Upper lobe of left lung (tissue), 6 donors: ENCODE results near the gene IQCM. TPM values are rescaled to one million over a fixed set of nuclear protein-coding genes. Genes with fewer than 3 reads are reported as not detected.
A peak's percentile ranks its signal among the peaks of the same experiment; 100 is the strongest.

Experiments used
- ATAC-seq, 2 donors: fragments of 200-7000 bp; cut with Tn5 transposase; one replicate each; pipeline ENCODE4 v1.9.1; 2022; ENCODE audit warnings: mild to moderate bottlenecking in 2 of 2, moderate library complexity in 2 of 2; ENCODE audit not compliant: low FRiP score in 2 of 2
- DNase-seq, 2 donors: peaks; one replicate each; pipeline ENCODE4 v3.0.0-alpha.2; 2019 to 2020
- H3K27ac ChIP-seq, 4 donors: fragments of 200-600 bp; sonication (generic); one replicate each; pipeline ENCODE4 v1.5.1; 2016 to 2019
- H3K27me3 ChIP-seq, 4 donors: fragments of 200-600 bp; sonication (generic); one replicate each; pipeline ENCODE4 v1.5.1; 2017 to 2019
- H3K36me3 ChIP-seq, 4 donors: fragments of 200-600 bp; sonication (generic); one replicate each; pipeline ENCODE4 v1.5.1; 2016 to 2019
- H3K4me1 ChIP-seq, 4 donors: fragments of 200-600 bp; sonication (generic); one replicate each; pipeline ENCODE4 v1.5.1; 2018 to 2019
- H3K4me3 ChIP-seq, 4 donors: fragments of 200-600 bp; sonication (generic); one replicate each; pipeline ENCODE4 v1.5.1; 2017 to 2019; ENCODE audit warnings: mild to moderate bottlenecking in 2 of 4, moderate library complexity in 1 of 4
- H3K9me3 ChIP-seq, 4 donors: fragments of 200-600 bp; sonication (generic); one replicate each; pipeline ENCODE4 v1.5.1; 2018 to 2019
- CTCF ChIP-seq, 6 experiments: fragments of 450-650 bp in 4 of 6; fragments of 200-600 bp in 2 of 6; sonication (generic) in 2 of 6; IDR thresholded peaks; one replicate each; pipeline ENCODE4 v1.5.1; 2016 to 2019; ENCODE audit warnings: antibody characterized with exemption in 6 of 6
- EP300 ChIP-seq, 4 donors: sonication (generic); formaldehyde crosslinking; IDR thresholded peaks; one replicate each; pipeline ENCODE4 v1.5.1; 2017; ENCODE audit warnings: antibody characterized with exemption in 4 of 4, control low read depth in 2 of 4
- POLR2A ChIP-seq, 4 donors: fragments of 450-650 bp; IDR thresholded peaks; one replicate each; pipeline ENCODE4 v1.5.1; 2016 to 2017; ENCODE audit warnings: antibody characterized with exemption in 4 of 4, mild to moderate bottlenecking in 2 of 4
- POLR2AphosphoS5 ChIP-seq, 2 donors: sonication (generic); formaldehyde crosslinking; IDR thresholded peaks; one replicate each; pipeline ENCODE4 v1.5.1; 2017; ENCODE audit warnings: antibody characterized with exemption in 2 of 2
- WGBS, 2 donors: methylation state at CpG; one replicate each; pipeline ENCODE4 v1.1.5; 2017 to 2018; 5-methylcytosine and 5-hydroxymethylcytosine counted together
- total RNA-seq, 6 donors: library from RNA; depleted of rRNA in 4 of 6; stranded (reverse); fragments of >200 nt in 4 of 6; gene quantifications; one replicate each; pipeline versions ENCODE4 v1.1.0 to v1.2.1, GENCODE V29; 2016 to 2021
- donor health status: DM: no; HTN: no; CAD: no; lungs with moderate emphysema.
- donor health status: DM: no; HTN: yes; CAD: no; lungs with severe emphysema.

Gene IQCM
- total RNA-seq, 6 donors from 2014 or later: not detected

GRCh38 chr4:149595500-149595899 lies 220.1 kb downstream of the IQCM start:
- no peak for DNase-seq
- Histone ChIP-seq H3K9me3 (no peaks in the 10 kb centered on the region), H3K27me3 (no peaks in the 10 kb centered on the region), H3K4me1 (no peaks in the 10 kb centered on the region), H3K4me3 (no peak overlapping the region), H3K27ac (no peak overlapping the region), H3K36me3 (no peaks in the 10 kb centered on the region)
- ATAC-seq: no peak
- 67 to 74% methylated on average over 2 of the region's 2 CpGs for WGBS, 2 donors
- no peak for TF ChIP-seq CTCF (IDR thresholded peaks at IDR 0.05)
- TF ChIP-seq EP300 (IDR thresholded peaks at IDR 0.05): no peak

- ATAC-seq: no peak
- H3K4me1 ChIP-seq: no peaks in the 10 kb centered on the region
- 74 to 85% methylated on average over 1 of the region's 1 CpG for WGBS, 2 donors
- TF ChIP-seq EP300 (IDR thresholded peaks at IDR 0.05): no peak
- no peak for TF ChIP-seq POLR2AphosphoS5 (IDR thresholded peaks at IDR 0.05)
- no peak for TF ChIP-seq POLR2A (IDR thresholded peaks at IDR 0.05)
- no peak for TF ChIP-seq CTCF (IDR thresholded peaks at IDR 0.05)
- H3K36me3 ChIP-seq: no peaks in the 10 kb centered on the region
- peaks cover 0 to 2% (median 0%) of the 10 kb centered on the region in 4 donors for H3K9me3 ChIP-seq
- H3K4me3 ChIP-seq: no peak overlapping the region
- H3K27ac ChIP-seq: no peak overlapping the region
- DNase-seq: no peak
- no peaks in the 10 kb centered on the region for H3K27me3 ChIP-seq
These were observed 225.8 kb downstream of the IQCM start for GRCh38 chr4:149589826-149590225.

- H3K4me1 ChIP-seq: no peaks in the 10 kb centered on the region
- H3K9me3 ChIP-seq: peaks cover 0 to 2% (median 0%) of the 10 kb centered on the region in 4 donors
- no peaks in the 10 kb centered on the region for H3K27me3 ChIP-seq
- no peak for DNase-seq
- 62% methylated on average over 1 of the region's 1 CpG for WGBS, 2 donors
- ATAC-seq: no peak
- no peak for TF ChIP-seq CTCF (IDR thresholded peaks at IDR 0.05)
- TF ChIP-seq POLR2AphosphoS5 (IDR thresholded peaks at IDR 0.05): no peak
- TF ChIP-seq EP300 (IDR thresholded peaks at IDR 0.05): no peak
- no peak for TF ChIP-seq POLR2A (IDR thresholded peaks at IDR 0.05)
- H3K27ac ChIP-seq: no peak overlapping the region
- no peaks in the 10 kb centered on the region for H3K36me3 ChIP-seq
- H3K4me3 ChIP-seq: no peak overlapping the region
These were observed 230.9 kb downstream of the IQCM start for GRCh38 chr4:149584722-149585121.

GRCh38 chr4:149574971-149575370 lies 240.7 kb downstream of the IQCM start:
- 62 to 70% methylated on average over 4 of the region's 4 CpGs for WGBS, 2 donors
- H3K9me3 ChIP-seq: no peaks in the 10 kb centered on the region
- H3K27me3 ChIP-seq: no peaks in the 10 kb centered on the region
- no peak for ATAC-seq
- peak overlapping the region in 2 of 4 donors; percentile 47 for H3K27ac ChIP-seq
- no peaks in the 10 kb centered on the region for H3K4me1 ChIP-seq
- H3K36me3 ChIP-seq: no peaks in the 10 kb centered on the region
- TF ChIP-seq POLR2AphosphoS5 (IDR thresholded peaks at IDR 0.05) (no peak), CTCF (IDR thresholded peaks at IDR 0.05) (no peak), POLR2A (IDR thresholded peaks at IDR 0.05) (no peak), EP300 (IDR thresholded peaks at IDR 0.05) (peak in 1 of 4 donors; percentile 12)
- DNase-seq: peak in 1 of 2 donors; percentile 27
- H3K4me3 ChIP-seq: no peak overlapping the region

GRCh38 chr4:149572716-149573115 lies 242.9 kb downstream of the IQCM start:
- no peak overlapping the region for H3K4me3 ChIP-seq
- H3K36me3 ChIP-seq: no peaks in the 10 kb centered on the region
- H3K27me3 ChIP-seq: no peaks in the 10 kb centered on the region
- ATAC-seq (no peak), DNase-seq (no peak)
- H3K9me3 ChIP-seq: no peaks in the 10 kb centered on the region
- TF ChIP-seq EP300 (IDR thresholded peaks at IDR 0.05): no peak
- TF ChIP-seq POLR2AphosphoS5 (IDR thresholded peaks at IDR 0.05): no peak
- TF ChIP-seq POLR2A (IDR thresholded peaks at IDR 0.05): no peak
- no peak for TF ChIP-seq CTCF (IDR thresholded peaks at IDR 0.05)
- no peaks in the 10 kb centered on the region for H3K4me1 ChIP-seq
- H3K27ac ChIP-seq: no peak overlapping the region
- WGBS, 2 donors: 88 to 95% methylated on average over 1 of the region's 1 CpG
